Dendritic cell treated with granulocyte-macrophage colony-stimulating factor and Interleukin-4, amounts not matched to agents 40 ng/mL and 50 ng/mL, for 4 days (primary cell): ENCODE results near the gene POLL.
"Not testable (repeated sequence)": the region's sequence is repeated elsewhere in the genome, so short reads cannot be mapped to it uniquely, and the experiment has no call there.

ENCODE experiments used
- H3K27ac Mint-ChIP-seq: one replicate; pipeline ENCODE4 v1.8.0; 2022; ENCODE audit warnings: mild to moderate bottlenecking, mixed read lengths
- H3K27me3 Mint-ChIP-seq: one replicate; pipeline ENCODE4 v1.8.0; 2022; ENCODE audit warnings: mild to moderate bottlenecking, mixed read lengths
- H3K36me3 Mint-ChIP-seq: one replicate; pipeline ENCODE4 v1.8.0; 2022; ENCODE audit warnings: low read depth, mixed read lengths
- H3K4me1 Mint-ChIP-seq: one replicate; pipeline ENCODE4 v1.8.0; 2022; ENCODE audit warnings: low read depth, mixed read lengths
- H3K4me3 Mint-ChIP-seq: one replicate; pipeline ENCODE4 v1.8.0; 2022; ENCODE audit warnings: mild to moderate bottlenecking, moderate library complexity, mixed read lengths
- H3K9me3 Mint-ChIP-seq: one replicate; pipeline ENCODE4 v1.8.0; 2022; ENCODE audit warnings: mixed read lengths
- intact Hi-C: fragments of 100-400 bp; cut with micrococcal nuclease; formaldehyde crosslinking; loops from one replicate; pipeline ENCODE4 v1.15.0; 2022

The POLL gene

DNA sequence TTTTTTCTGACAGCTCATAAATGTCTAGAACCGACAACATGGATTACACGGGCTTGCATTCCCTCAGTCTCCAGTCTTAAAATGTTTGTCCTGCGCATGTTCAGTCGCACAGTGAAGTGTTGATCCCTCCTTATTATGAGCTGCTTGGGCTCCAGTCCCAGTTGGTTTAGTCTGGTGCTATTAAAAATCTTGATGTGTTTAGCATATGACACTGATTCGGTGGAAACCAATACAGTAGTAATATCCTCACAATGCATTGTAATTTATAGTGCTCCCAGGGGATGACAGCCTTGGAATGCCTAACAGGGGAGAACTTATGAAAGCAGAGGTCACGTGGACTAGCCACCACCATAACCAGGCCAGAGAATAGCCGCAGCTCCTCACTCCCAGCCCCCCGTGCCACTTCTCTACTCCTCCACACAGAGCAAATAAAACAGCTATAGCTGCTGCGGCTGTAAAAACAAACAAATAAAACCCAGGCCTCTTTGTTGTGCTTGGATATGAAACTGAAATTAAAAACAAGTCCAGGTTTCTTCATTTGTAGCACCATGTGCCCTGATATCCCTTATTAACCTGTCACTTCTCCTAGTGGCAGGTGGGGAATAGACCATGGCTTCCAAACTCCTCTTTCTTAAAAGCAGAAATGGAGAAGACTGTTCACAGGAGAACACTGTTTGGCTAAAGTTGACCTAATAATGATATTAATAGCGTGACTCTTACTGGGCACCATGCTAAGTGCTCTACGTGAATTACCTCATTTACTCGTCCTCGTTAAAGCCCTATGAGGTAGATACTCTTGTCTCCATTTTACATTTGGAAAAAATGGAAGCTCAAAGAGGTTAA lies 7.8 kb upstream of the POLL start:
- H3K9me3 Mint-ChIP-seq = no peaks in the 10 kb centered on the region
- intact Hi-C loops = no loop called here
- peaks cover 23% of the 10 kb centered on the region for H3K4me1 Mint-ChIP-seq
- H3K27me3 Mint-ChIP-seq = no peaks in the 10 kb centered on the region
- no peak overlapping the region for H3K4me3 Mint-ChIP-seq
- peaks cover 14% of the 10 kb centered on the region for H3K36me3 Mint-ChIP-seq
- H3K27ac Mint-ChIP-seq = no peak overlapping the region

DNA sequence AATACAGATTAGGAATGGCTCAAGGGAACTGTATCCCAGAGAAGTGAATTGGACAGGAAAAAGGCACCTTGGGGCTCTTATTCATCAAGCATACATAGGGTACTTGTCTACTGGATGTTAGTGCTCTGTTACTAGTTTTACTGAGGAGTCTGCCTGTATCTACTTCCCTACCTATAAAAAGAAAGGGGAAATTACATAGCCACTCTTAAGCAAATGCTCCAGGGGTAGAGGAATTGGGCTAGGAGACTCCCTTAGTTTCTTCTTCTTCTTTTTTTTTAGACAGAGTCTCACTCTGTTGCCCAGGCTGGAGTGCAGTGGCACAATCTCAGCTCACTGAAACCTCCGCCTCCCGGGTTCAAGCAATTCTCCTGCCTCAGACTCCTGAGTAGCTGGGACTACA lies 5.3 kb upstream of the POLL start:
- H3K4me1 Mint-ChIP-seq = peaks cover 32% of the 10 kb centered on the region
- intact Hi-C loops, H3K9me3 Mint-ChIP-seq, H3K27me3 Mint-ChIP-seq, H3K4me3 Mint-ChIP-seq, H3K36me3 Mint-ChIP-seq: not testable (repeated sequence)
- peak overlapping the region; percentile 55 for H3K27ac Mint-ChIP-seq

DNA sequence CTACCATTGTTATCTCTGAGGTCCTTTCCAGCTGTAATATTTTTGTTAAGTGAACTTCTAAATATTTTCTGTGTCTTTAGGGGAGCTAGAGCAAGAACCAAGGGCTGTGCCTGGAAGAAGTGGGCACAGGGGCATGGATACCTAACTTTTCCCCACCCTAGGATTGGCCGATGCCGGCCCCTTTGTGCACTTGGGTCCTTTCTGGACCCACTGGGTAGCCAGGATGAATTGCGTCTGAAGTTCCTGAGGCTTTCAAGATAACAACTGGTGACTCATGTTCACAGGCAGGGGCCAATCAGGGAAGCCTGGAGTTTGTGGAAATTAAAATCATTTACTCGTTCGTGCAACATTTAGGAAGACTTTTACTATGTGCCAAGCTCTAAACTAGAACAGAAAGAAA lies 822 bp upstream of the POLL start:
- Mint-ChIP-seq H3K27ac (peak overlapping the region; percentile 90), H3K36me3 (peaks cover 42% of the 10 kb centered on the region), H3K27me3 (no peaks in the 10 kb centered on the region), H3K4me1 (peaks cover 47% of the 10 kb centered on the region), H3K9me3 (no peaks in the 10 kb centered on the region), H3K4me3 (peak overlapping the region; percentile 94)
- intact Hi-C loops = loop anchor here (2.0 kb wide), 1 partner anchor 236 kb away; no protein-coding TSS in a partner anchor

DNA sequence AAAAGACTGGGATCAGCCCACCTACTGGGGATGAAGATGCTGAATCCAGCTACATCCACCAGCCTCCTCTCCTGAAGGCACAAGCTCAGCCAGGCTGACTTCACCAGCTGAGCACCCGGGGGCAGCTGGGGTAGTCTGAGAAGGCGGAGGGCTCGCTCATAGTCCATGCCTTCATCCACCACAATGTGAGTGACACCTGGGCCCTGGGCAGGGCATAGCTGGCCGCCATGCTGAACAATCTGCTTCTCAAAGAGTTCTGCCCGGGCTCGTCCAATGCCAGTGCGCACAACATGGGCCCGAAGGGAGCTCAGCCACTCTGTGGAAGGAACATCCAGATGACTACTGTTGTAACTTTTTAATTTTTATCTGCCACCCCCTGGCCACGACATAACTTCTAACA lies 2.2 kb downstream of the POLL start:
- no peak overlapping the region for H3K27ac Mint-ChIP-seq
- peaks cover 30% of the 10 kb centered on the region for H3K4me1 Mint-ChIP-seq
- H3K4me3 Mint-ChIP-seq = no peak overlapping the region

DNA sequence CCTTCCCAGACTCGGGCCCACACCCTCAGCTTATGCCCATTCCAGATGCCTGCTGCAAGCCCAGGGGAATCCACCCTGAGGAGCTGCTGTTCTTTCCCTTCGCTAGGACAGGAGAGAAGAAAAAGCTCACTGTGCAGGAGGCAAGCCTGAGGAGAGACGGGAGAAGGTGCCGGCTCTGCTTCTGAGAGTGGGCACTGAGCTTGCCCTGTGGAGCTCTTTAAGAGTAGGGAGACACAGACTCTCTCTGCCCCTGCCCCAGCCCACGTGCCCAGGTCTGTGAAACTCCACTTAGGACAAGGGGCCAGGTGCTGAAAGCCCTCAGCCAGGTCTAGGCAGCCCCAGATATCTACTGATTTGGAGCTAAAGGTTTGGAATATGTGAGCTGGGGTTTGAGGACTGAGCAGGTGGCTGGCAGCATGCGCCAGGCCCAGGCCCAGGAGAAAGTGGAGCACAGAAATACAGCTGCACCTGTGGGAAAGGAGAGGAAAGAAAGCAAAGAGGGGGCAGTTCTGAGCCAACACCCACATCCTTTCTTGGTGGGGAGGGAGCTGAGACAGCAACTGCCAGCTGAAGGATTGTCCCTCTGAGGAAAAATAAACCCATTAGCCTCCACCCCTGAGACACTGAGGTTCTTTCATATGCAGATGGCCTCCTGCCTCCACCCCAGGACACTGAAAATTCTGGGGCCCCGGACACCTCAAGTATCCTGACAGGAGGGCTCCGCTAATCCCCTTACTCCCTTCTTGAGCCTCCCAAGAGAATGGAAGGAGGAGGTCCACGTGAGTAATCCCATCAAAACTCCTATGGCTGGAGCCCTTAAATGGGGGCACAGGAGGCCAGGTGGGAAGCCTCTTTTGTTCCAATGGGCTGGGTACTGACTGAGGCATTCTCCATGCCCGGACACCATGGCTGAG lies 7.3 kb downstream of the POLL start:
- H3K36me3 Mint-ChIP-seq = peaks cover 89% of the 10 kb centered on the region
- intact Hi-C loops = no loop called here
- H3K9me3 Mint-ChIP-seq = no peaks in the 10 kb centered on the region

More for the DNA sequence above, 2.2 kb downstream of the POLL start:
- no peaks in the 10 kb centered on the region for H3K9me3 Mint-ChIP-seq
- no peaks in the 10 kb centered on the region for H3K27me3 Mint-ChIP-seq
- intact Hi-C loops = no loop called here
- H3K36me3 Mint-ChIP-seq = peaks cover 72% of the 10 kb centered on the region

DNA sequence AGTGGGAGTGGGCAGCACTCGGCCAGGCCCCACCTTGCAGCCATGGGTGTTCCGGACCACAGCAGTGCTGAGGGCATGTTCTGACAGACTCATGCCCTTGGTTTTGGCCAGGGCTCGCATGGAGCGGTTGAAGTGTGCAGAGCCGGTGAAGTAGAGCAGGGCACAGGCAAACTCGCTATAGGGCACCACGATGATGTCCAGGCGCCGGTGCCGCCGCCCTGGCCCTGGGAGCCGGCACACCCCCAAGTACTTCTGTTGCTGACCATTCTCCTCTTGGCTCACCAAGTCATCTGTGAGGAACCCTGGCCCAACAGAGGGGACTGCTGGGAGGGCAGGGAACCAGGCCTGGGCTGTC lies 8.6 kb downstream of the POLL start:
- H3K4me1 Mint-ChIP-seq = no peaks in the 10 kb centered on the region
- intact Hi-C loops = no loop called here
- no peaks in the 10 kb centered on the region for H3K27me3 Mint-ChIP-seq
- H3K27ac Mint-ChIP-seq = no peak overlapping the region
- no peak overlapping the region for H3K4me3 Mint-ChIP-seq
- peaks cover 78% of the 10 kb centered on the region for H3K36me3 Mint-ChIP-seq
- no peaks in the 10 kb centered on the region for H3K9me3 Mint-ChIP-seq

More for the DNA sequence above, 7.3 kb downstream of the POLL start:
- Mint-ChIP-seq H3K27me3 (no peaks in the 10 kb centered on the region), H3K4me3 (no peak overlapping the region), H3K27ac (no peak overlapping the region), H3K4me1 (no peaks in the 10 kb centered on the region)

DNA sequence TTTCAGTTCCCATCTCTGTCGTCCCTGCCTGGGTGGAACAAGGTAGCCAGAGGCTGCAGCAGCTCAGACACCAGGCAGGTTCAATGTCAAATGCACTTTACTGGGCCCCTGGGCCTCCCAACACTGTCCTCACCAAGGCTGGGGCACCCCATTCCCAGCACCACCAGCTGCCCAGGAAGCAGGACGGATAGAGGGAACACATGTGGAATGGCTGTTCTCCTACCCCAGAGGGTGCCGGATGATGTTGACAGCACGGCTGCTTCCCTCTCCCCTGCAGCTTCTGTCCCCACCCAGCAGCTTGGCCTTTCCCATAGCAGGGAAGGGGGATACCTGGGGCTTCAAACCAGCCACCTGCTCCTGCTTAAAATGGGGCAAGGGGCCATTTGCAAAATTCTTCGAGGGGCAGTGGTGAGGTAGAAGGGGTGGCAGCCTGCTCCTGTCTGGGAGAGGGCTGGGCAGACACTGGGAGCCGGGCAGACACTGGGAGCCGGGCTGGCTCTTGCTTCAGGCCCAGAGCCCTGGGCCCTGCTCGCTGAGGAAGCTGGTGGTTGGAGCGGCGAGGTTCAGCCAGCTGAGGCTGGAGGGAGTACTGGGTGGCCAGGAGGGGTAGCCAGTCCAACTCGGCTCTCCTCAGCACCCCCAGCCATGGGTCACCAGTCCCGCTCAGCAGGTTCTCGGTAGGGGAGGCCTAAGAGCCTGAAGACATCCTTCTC lies 9.1 kb downstream of the POLL start:
- Mint-ChIP-seq H3K27me3 (no peaks in the 10 kb centered on the region), H3K4me3 (no peak overlapping the region), H3K27ac (no peak overlapping the region), H3K4me1 (no peaks in the 10 kb centered on the region), H3K36me3 (peaks cover 77% of the 10 kb centered on the region), H3K9me3 (no peaks in the 10 kb centered on the region)
- intact Hi-C loops = no loop called here

DNA sequence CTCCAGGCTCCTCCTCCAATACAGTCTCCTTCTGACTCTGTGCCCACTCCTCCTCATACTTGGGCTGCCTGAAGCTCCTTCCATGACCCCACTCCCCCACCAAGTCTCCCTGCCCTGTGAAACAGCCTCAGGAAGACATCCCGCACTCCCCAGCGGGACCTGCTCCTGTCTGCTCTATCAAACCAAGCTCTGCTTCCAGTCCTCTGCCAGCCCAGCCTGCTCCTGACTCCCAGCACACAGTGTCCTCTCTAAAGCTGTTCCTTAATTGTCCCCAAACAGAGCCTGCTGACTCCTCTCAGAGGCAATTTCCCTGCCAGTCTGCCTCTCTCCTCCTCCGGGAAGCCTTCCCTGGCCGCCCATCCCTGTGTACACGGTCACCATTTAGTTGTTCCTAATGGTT lies 9.9 kb downstream of the POLL start:
- intact Hi-C loops = no loop called here
- no peak overlapping the region for H3K4me3 Mint-ChIP-seq
- no peak overlapping the region for H3K27ac Mint-ChIP-seq

DNA sequence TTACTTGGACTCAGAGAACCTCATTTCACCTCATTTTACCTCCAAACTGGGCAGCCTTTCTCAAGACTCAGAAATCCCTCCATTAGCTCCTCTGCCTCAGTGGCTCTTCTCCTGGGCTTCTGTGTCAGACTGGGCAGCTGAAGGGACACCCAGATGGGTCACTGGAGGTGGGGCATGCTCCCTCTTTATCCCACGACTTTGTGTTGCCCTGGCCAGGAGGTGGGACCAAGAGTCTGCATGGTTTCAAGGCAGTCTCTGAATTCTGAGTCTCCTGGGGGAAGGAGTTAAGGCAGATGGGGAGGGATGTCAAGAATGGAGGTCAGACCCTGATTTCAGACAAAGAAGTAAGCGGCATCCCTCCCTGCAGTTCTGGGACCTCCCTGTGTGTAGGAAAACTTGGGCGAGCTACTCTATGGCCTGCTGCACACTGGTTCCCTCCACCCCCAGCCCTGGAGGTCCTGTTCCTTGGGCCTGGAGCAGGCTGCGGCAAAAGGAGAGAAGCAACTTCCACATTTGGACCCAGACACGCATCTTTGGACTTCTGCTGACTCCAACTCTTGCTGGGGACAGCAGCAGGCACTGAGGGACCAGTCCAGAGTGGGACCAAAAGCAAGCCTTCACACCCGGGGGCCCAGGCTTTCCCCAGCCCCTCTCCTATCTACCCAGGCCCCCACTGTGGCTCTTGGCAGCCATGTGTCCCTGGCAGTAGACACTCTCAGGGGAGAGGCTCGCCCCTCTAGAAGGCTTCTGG lies 10.8 kb downstream of the POLL start:
- H3K4me1 Mint-ChIP-seq = no peaks in the 10 kb centered on the region
- no peaks in the 10 kb centered on the region for H3K27me3 Mint-ChIP-seq
- H3K9me3 Mint-ChIP-seq = peaks cover 6% of the 10 kb centered on the region
- H3K4me3 Mint-ChIP-seq = no peak overlapping the region
- H3K36me3 Mint-ChIP-seq = peaks cover 60% of the 10 kb centered on the region
- intact Hi-C loops = no loop called here
- H3K27ac Mint-ChIP-seq = no peak overlapping the region

More for the DNA sequence above, 9.9 kb downstream of the POLL start:
- H3K36me3 Mint-ChIP-seq = peaks cover 69% of the 10 kb centered on the region
- no peaks in the 10 kb centered on the region for H3K9me3 Mint-ChIP-seq
- no peaks in the 10 kb centered on the region for H3K27me3 Mint-ChIP-seq
- H3K4me1 Mint-ChIP-seq = no peaks in the 10 kb centered on the region

DNA sequence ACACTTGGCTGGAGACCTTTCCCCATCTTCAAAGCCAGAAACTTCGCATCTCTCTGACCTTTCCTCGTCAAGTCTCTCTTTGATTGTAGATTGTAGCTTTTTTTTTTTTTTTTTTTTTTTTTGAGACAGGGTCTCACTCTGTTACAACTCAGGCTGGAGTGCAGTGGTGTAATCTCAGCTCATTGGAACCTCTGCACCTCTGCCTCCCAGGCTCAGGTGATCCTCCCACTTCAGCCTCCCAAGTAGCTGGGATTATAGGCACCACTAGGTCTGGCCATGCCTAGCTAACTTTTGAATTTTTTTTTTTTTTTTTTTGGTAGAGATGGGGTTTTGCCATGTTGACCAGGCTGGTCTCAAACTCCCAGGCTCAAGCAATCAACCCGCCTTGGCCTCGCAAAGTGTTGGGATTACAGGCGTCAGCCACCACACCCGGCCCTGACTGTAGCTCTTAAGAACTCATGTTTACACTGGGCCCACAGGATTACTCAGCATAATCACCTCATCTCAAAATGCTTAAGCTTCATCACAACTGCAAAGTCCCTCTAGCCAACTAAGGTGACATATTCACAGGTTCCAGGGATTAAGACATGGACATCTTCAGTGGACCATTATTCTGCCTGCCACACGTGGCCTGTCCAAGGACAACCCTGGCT lies 11.7 kb downstream of the POLL start:
- Mint-ChIP-seq H3K27ac (no peak overlapping the region), H3K27me3 (no peaks in the 10 kb centered on the region), H3K4me1 (no peaks in the 10 kb centered on the region), H3K9me3 (peaks cover 6% of the 10 kb centered on the region), H3K4me3 (no peak overlapping the region), H3K36me3 (peaks cover 50% of the 10 kb centered on the region)
- intact Hi-C loops = no loop called here

DNA sequence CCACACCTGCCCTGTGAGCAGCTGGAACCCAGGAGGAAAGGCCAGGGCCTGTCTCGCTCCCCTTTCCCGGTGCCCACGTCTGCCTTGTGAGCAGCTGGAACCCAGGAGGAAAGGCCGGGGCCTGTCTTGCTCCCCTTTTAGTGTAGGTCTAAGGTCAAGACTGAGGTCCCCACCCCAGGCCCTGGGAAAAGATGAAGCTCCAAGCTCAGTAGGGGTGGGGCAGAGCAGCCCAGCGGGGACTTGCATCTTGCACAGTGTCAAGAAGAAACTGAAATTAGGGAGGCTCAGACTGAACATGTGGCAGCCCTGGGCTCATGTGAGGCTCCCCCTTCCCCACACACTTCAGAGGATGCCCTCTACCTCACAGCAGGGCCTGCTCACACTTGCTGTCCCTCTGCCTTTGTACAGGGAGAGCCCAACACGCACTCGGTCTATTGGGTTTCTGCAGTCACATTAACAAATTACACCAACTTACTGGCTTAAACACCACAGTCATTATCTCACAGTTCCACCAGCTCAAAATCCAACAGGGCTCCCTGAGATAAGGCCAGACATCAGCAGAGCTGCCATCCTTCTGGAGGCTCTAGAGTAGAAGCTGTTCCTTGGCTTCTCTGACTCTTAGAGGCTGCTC lies 12.4 kb downstream of the POLL start:
- peaks cover 6% of the 10 kb centered on the region for H3K9me3 Mint-ChIP-seq
- peaks cover 44% of the 10 kb centered on the region for H3K36me3 Mint-ChIP-seq
- peaks cover 6% of the 10 kb centered on the region for H3K4me1 Mint-ChIP-seq
- intact Hi-C loops = no loop called here
- no peak overlapping the region for H3K4me3 Mint-ChIP-seq
- H3K27me3 Mint-ChIP-seq = no peaks in the 10 kb centered on the region
- no peak overlapping the region for H3K27ac Mint-ChIP-seq

DNA sequence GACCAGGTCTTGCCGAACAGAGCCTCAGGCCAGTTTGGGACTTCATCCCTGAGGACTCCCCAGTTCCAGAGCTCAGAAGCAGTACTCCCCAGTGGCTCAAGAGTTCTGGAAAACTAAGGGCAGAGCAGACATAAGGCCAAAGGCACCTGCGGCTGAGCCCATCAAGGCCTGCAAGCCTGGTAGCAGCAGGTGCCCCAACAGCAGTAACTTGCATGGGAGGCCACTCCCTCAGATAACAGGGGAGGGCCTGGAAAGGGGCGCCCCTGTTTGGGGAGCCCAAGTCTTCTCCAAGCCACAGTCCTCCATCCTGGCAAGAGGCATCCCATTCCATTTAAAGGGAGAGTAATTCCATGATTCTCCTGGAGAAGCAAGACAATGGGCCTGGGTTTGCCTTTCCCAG lies 13.0 kb downstream of the POLL start:
- Mint-ChIP-seq H3K27me3 (peaks cover under 1% of the 10 kb centered on the region), H3K9me3 (peaks cover 6% of the 10 kb centered on the region), H3K36me3 (peaks cover 38% of the 10 kb centered on the region), H3K4me1 (peaks cover 11% of the 10 kb centered on the region), H3K4me3 (no peak overlapping the region), H3K27ac (no peak overlapping the region)
- intact Hi-C loops = no loop called here
